Activated naive CD4-positive, alpha-beta T cell treated with anti-CD3 and anti-CD28 coated beads, Interleukin-2, amount 50 U/mL, for 72 hours (primary cell): ENCODE data around the gene TGFA. TPM values are rescaled to one million over a fixed set of nuclear protein-coding genes. Genes with fewer than 3 reads are reported as not detected.

ENCODE experiments used
- ATAC-seq, 2 donors: fragments of 150-1000 bp; cut with Tn5 transposase; 2 replicates each; pipeline ENCODE4 v1.10.0; 2021; ENCODE audit warnings: mild to moderate bottlenecking in 2 of 2, moderate library complexity in 2 of 2
- DNase-seq, 2 donors: peaks; one replicate each; pipeline ENCODE4 v3.0.0; 2021 to 2022; ENCODE audit warnings: low spot score in 2 of 2
- H3K27ac Mint-ChIP-seq, 2 donors: one replicate each; pipeline ENCODE4 v1.8.0; 2022; ENCODE audit warnings: mild to moderate bottlenecking in 2 of 2, mixed read lengths in 2 of 2
- H3K36me3 Mint-ChIP-seq, 2 donors: one replicate each; pipeline ENCODE4 v1.8.0; 2022; ENCODE audit warnings: mixed read lengths in 2 of 2
- H3K9me3 Mint-ChIP-seq, 2 donors: one replicate each; pipeline ENCODE4 v1.8.0; 2022; ENCODE audit warnings: mixed read lengths in 2 of 2
- total RNA-seq, 2 donors: library from RNA; stranded (reverse); gene quantifications; one replicate each; pipeline ENCODE4 v1.2.3, GENCODE V29; 2022

Gene TGFA
- total RNA-seq, 2 donors from 2014 or later, result 0.19 to 1.8 TPM

GRCh38 chr2:70442301-70443077 lies 111.1 kb downstream of the TGFA start:
- peaks cover 6 to 11% of the 10 kb centered on the region in 2 donors for H3K36me3 Mint-ChIP-seq
- peak overlapping the region in 1 of 2 donors; percentile 37 for H3K27ac Mint-ChIP-seq
- H3K9me3 Mint-ChIP-seq, result peaks cover 5 to 9% of the 10 kb centered on the region in 2 donors
- ATAC-seq (peak in 1 of 2 donors; percentile 22), DNase-seq (no peak)

GRCh38 chr2:70440621-70441020 lies 113.0 kb downstream of the TGFA start:
- Mint-ChIP-seq H3K36me3 (peaks cover 6 to 11% of the 10 kb centered on the region in 2 donors), H3K9me3 (peaks cover 5 to 9% of the 10 kb centered on the region in 2 donors), H3K27ac (peak overlapping the region; percentile 82 to 84)
- DNase-seq (no peak), ATAC-seq (peak; percentile 59 to 61)

GRCh38 chr2:70435138-70435537 lies 118.5 kb downstream of the TGFA start:
- Mint-ChIP-seq H3K9me3 (peaks cover 0 to 6% of the 10 kb centered on the region in 2 donors), H3K27ac (no peak overlapping the region), H3K36me3 (no peaks in the 10 kb centered on the region)
- DNase-seq, result no peak
- no peak for ATAC-seq

- peaks cover 0 to 1% of the 10 kb centered on the region in 2 donors for H3K9me3 Mint-ChIP-seq
- DNase-seq (no peak), ATAC-seq (no peak)
- no peak overlapping the region for H3K27ac Mint-ChIP-seq
- no peaks in the 10 kb centered on the region for H3K36me3 Mint-ChIP-seq
Measured at GRCh38 chr2:70433315-70433714, 120.3 kb downstream of the TGFA start.

GRCh38 chr2:70431716-70432347 lies 121.8 kb downstream of the TGFA start:
- ATAC-seq, result no peak
- DNase-seq, result no peak

GRCh38 chr2:70426341-70426740 lies 127.3 kb downstream of the TGFA start:
- Mint-ChIP-seq H3K36me3 (no peaks in the 10 kb centered on the region), H3K9me3 (no peaks in the 10 kb centered on the region), H3K27ac (no peak overlapping the region)
- DNase-seq (no peak), ATAC-seq (no peak)

More at GRCh38 chr2:70431716-70432347, 121.8 kb downstream of the TGFA start:
- Mint-ChIP-seq H3K36me3 (no peaks in the 10 kb centered on the region), H3K27ac (no peak overlapping the region), H3K9me3 (no peaks in the 10 kb centered on the region)

GRCh38 chr2:70425682-70426301 lies 127.8 kb downstream of the TGFA start:
- ATAC-seq, result no peak
- no peaks in the 10 kb centered on the region for H3K9me3 Mint-ChIP-seq
- no peak for DNase-seq
- H3K36me3 Mint-ChIP-seq, result no peaks in the 10 kb centered on the region
- no peak overlapping the region for H3K27ac Mint-ChIP-seq

- no peaks in the 10 kb centered on the region for H3K9me3 Mint-ChIP-seq
- DNase-seq (no peak), ATAC-seq (no peak)
- no peaks in the 10 kb centered on the region for H3K36me3 Mint-ChIP-seq
- no peak overlapping the region for H3K27ac Mint-ChIP-seq
Measured at GRCh38 chr2:70420740-70421139, 132.9 kb downstream of the TGFA start.

- Mint-ChIP-seq H3K27ac (no peak overlapping the region), H3K36me3 (no peaks in the 10 kb centered on the region), H3K9me3 (no peaks in the 10 kb centered on the region)
- DNase-seq (no peak), ATAC-seq (no peak)
Measured at GRCh38 chr2:70420143-70420542, 133.5 kb downstream of the TGFA start.

GRCh38 chr2:70418514-70418913 lies 135.1 kb downstream of the TGFA start:
- no peak overlapping the region for H3K27ac Mint-ChIP-seq
- DNase-seq (no peak), ATAC-seq (no peak)
- no peaks in the 10 kb centered on the region for H3K9me3 Mint-ChIP-seq
- H3K36me3 Mint-ChIP-seq, result no peaks in the 10 kb centered on the region

GRCh38 chr2:70417011-70417410 lies 136.6 kb downstream of the TGFA start:
- no peaks in the 10 kb centered on the region for H3K9me3 Mint-ChIP-seq
- no peak overlapping the region for H3K27ac Mint-ChIP-seq
- no peak for DNase-seq

GRCh38 chr2:70412294-70413070 lies 141.1 kb downstream of the TGFA start:
- no peak for ATAC-seq
- Mint-ChIP-seq H3K27ac (no peak overlapping the region), H3K9me3 (no peaks in the 10 kb centered on the region), H3K36me3 (no peaks in the 10 kb centered on the region)
- DNase-seq, result no peak

More at GRCh38 chr2:70417011-70417410, 136.6 kb downstream of the TGFA start:
- ATAC-seq, result no peak
- H3K36me3 Mint-ChIP-seq, result no peaks in the 10 kb centered on the region

- H3K27ac Mint-ChIP-seq, result no peak overlapping the region
- H3K9me3 Mint-ChIP-seq, result peaks cover 0 to 4% of the 10 kb centered on the region in 2 donors
- no peaks in the 10 kb centered on the region for H3K36me3 Mint-ChIP-seq
- no peak for DNase-seq
- no peak for ATAC-seq
Measured at GRCh38 chr2:70411483-70412125, 142.0 kb downstream of the TGFA start.

- Mint-ChIP-seq H3K27ac (peak overlapping the region in 1 of 2 donors; percentile 51), H3K36me3 (no peaks in the 10 kb centered on the region), H3K9me3 (peaks cover 0 to 4% of the 10 kb centered on the region in 2 donors)
- DNase-seq, result no peak
- no peak for ATAC-seq
Measured at GRCh38 chr2:70403267-70404053, 150.2 kb downstream of the TGFA start.

GRCh38 chr2:70400539-70400938 lies 153.1 kb downstream of the TGFA start:
- DNase-seq (no peak), ATAC-seq (no peak)
- Mint-ChIP-seq H3K36me3 (no peaks in the 10 kb centered on the region), H3K27ac (no peak overlapping the region), H3K9me3 (no peaks in the 10 kb centered on the region)

- no peaks in the 10 kb centered on the region for H3K36me3 Mint-ChIP-seq
- no peak for ATAC-seq
- DNase-seq, result no peak
- H3K9me3 Mint-ChIP-seq, result peaks cover 0 to 3% of the 10 kb centered on the region in 2 donors
- H3K27ac Mint-ChIP-seq, result no peak overlapping the region
Measured at GRCh38 chr2:70399046-70399445, 154.6 kb downstream of the TGFA start.
